ENCODE results near the gene SLC25A21. TPM values are rescaled to one million over a fixed set of nuclear protein-coding genes. Genes with fewer than 3 reads are reported as not detected.
"Not testable (repeated sequence)": the region's sequence is repeated elsewhere in the genome, so short reads cannot be mapped to it uniquely, and the experiment has no call there.

The SLC25A21 gene
- total RNA-seq, 4 donors from 2014 or later, result 0.39 to 3.3 (median 1.2) TPM

DNA sequence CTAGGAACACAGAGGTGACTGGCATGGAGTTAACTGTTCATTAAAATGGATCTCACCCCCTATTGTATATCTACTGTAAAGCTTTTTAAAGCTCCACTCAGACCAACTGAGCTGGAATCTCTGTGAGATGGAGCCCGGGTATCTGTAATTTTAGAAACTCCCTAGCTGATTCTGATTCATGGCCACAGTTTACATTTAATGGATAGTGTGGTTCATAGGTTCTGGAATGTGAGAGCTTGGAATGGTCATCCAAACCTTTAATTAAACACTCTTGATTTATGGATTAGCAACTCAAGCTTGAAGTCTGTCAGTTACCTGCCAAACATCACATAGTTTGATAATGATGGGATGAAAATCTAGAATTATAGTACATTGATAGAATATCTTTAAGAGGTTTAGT lies 183.8 kb downstream of the SLC25A21 start:
- no peaks in the 10 kb centered on the region for H3K9me3 ChIP-seq
- H3K4me3 ChIP-seq, result no peak overlapping the region
- intact Hi-C loops (cut with DNase I), result no loop called here
- no peak for DNase-seq (ENCODE audit: extremely low spot score)
- H3K36me3 ChIP-seq, result no peaks in the 10 kb centered on the region
- no peak overlapping the region for H3K27ac ChIP-seq (replicated peaks in 1 of 4)
- TF ChIP-seq EP300 (IDR thresholded peaks at IDR 0.05) (no peak), POLR2A (IDR thresholded peaks at IDR 0.05; ENCODE audit: low read depth) (no peak), POLR2AphosphoS5 (IDR thresholded peaks at IDR 0.05) (no peak)
- TF ChIP-seq, protein P1, sequence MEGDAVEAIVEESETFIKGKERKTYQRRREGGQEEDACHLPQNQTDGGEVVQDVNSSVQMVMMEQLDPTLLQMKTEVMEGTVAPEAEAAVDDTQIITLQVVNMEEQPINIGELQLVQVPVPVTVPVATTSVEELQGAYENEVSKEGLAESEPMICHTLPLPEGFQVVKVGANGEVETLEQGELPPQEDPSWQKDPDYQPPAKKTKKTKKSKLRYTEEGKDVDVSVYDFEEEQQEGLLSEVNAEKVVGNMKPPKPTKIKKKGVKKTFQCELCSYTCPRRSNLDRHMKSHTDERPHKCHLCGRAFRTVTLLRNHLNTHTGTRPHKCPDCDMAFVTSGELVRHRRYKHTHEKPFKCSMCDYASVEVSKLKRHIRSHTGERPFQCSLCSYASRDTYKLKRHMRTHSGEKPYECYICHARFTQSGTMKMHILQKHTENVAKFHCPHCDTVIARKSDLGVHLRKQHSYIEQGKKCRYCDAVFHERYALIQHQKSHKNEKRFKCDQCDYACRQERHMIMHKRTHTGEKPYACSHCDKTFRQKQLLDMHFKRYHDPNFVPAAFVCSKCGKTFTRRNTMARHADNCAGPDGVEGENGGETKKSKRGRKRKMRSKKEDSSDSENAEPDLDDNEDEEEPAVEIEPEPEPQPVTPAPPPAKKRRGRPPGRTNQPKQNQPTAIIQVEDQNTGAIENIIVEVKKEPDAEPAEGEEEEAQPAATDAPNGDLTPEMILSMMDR (IDR thresholded peaks at IDR 0.05), result no peak
- H3K27me3 ChIP-seq, result no peaks in the 10 kb centered on the region
- no peaks in the 10 kb centered on the region for H3K4me1 ChIP-seq
- WGBS, result 67% methylated on average over 1 of the region's 1 CpG

GRCh38 chr14:36986407-36986806 lies 186.0 kb downstream of the SLC25A21 start:
- DNase-seq (ENCODE audit: extremely low spot score), result no peak
- H3K27ac ChIP-seq (replicated peaks in 1 of 4), result no peak overlapping the region
- intact Hi-C loops (cut with DNase I), result no loop called here
- H3K9me3 ChIP-seq, result no peaks in the 10 kb centered on the region
- H3K27me3 ChIP-seq, result no peaks in the 10 kb centered on the region
- H3K4me1 ChIP-seq, result peaks cover 0 to 9% (median 0%) of the 10 kb centered on the region in 4 donors
- H3K36me3 ChIP-seq, result no peaks in the 10 kb centered on the region
- H3K4me3 ChIP-seq, result no peak overlapping the region
- TF ChIP-seq EP300 (IDR thresholded peaks at IDR 0.05), result no peak
- TF ChIP-seq POLR2AphosphoS5 (IDR thresholded peaks at IDR 0.05), result no peak
- TF ChIP-seq, protein P1 (IDR thresholded peaks at IDR 0.05), result no peak
- TF ChIP-seq POLR2A (IDR thresholded peaks at IDR 0.05; ENCODE audit: low read depth), result no peak
- WGBS, result 92% methylated on average over 2 of the region's 2 CpGs

GRCh38 chr14:36981832-36982529 lies 190.4 kb downstream of the SLC25A21 start:
- Histone ChIP-seq H3K9me3 (no peaks in the 10 kb centered on the region), H3K27me3 (no peaks in the 10 kb centered on the region), H3K27ac (replicated peaks in 1 of 4) (no peak overlapping the region), H3K4me1 (peaks cover 0 to 9% (median 0%) of the 10 kb centered on the region in 4 donors), H3K4me3 (no peak overlapping the region), H3K36me3 (no peaks in the 10 kb centered on the region)
- no peak for DNase-seq (ENCODE audit: extremely low spot score)
- WGBS, result 75% methylated on average over 3 of the region's 3 CpGs
- intact Hi-C loops (cut with DNase I), result no loop called here
- TF ChIP-seq EP300 (IDR thresholded peaks at IDR 0.05) (no peak), POLR2A (IDR thresholded peaks at IDR 0.05; ENCODE audit: low read depth) (no peak), POLR2AphosphoS5 (IDR thresholded peaks at IDR 0.05) (no peak)
- TF ChIP-seq, protein P1 (IDR thresholded peaks at IDR 0.05), result no peak

DNA sequence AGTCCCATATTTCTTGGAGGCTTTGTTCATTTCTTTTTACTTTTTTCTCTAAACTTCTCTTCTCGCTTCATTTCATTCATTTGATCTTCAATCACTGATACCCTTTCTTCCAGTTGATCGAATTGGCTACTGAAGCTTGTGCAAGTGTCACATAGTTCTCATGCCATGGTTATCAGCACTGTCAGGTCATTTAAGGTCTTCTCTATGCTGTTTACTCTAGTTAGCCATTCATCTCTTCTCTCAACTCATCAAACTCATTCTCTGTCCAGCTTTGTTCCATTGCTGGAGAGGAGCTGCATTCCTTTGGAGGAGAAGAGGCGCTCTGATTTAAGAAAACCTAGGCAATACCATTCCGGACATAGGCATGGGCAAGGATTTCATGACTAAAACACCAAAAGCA lies 192.0 kb downstream of the SLC25A21 start:
- DNase-seq (ENCODE audit: extremely low spot score); H3K27me3 ChIP-seq; H3K4me1 ChIP-seq; H3K9me3 ChIP-seq; intact Hi-C loops (cut with DNase I); H3K4me3 ChIP-seq; H3K36me3 ChIP-seq; H3K27ac ChIP-seq (replicated peaks in 1 of 4): not testable (repeated sequence)
- WGBS, result 80% methylated on average over 4 of the region's 4 CpGs

- WGBS, result 77% methylated on average over 3 of the region's 3 CpGs
- Histone ChIP-seq H3K36me3 (no peaks in the 10 kb centered on the region), H3K4me1 (peaks cover 0 to 9% (median 0%) of the 10 kb centered on the region in 4 donors), H3K4me3 (no peak overlapping the region), H3K27ac (replicated peaks in 1 of 4) (no peak overlapping the region), H3K9me3 (no peaks in the 10 kb centered on the region), H3K27me3 (no peaks in the 10 kb centered on the region)
- DNase-seq (ENCODE audit: extremely low spot score), result no peak
- intact Hi-C loops (cut with DNase I), result no loop called here
- TF ChIP-seq POLR2A (IDR thresholded peaks at IDR 0.05; ENCODE audit: low read depth) (no peak), EP300 (IDR thresholded peaks at IDR 0.05) (no peak), POLR2AphosphoS5 (IDR thresholded peaks at IDR 0.05) (no peak)
- TF ChIP-seq, protein P1 (IDR thresholded peaks at IDR 0.05), result no peak
These were observed 192.5 kb downstream of the SLC25A21 start for GRCh38 chr14:36979863-36980262.
